GM23338 (cell line): ENCODE data around the gene REC8.

Experiments
- CREB1 ChIP-seq: fragments of 250-450 bp; sonication (Bioruptor Pico); IDR thresholded peaks from 2 replicates; pipeline ENCODE4 v1.5.0; 2020; ENCODE audit warnings: low read depth, mild to moderate bottlenecking, moderate library complexity
- EZH2 ChIP-seq: fragments of 200-600 bp; sonication (generic); IDR thresholded peaks from one replicate; pipeline ENCODE4 v1.8.0; 2017; ENCODE audit warnings: antibody characterized with exemption, mild to moderate bottlenecking, low read depth; ENCODE audit not compliant: unreplicated experiment
- EZH2phosphoT487 ChIP-seq: fragments of 200-600 bp; sonication (generic); IDR thresholded peaks from one replicate; pipeline ENCODE4 v1.8.1; 2018; ENCODE audit warnings: antibody characterized with exemption; ENCODE audit not compliant: unreplicated experiment
- JUNB ChIP-seq: IDR thresholded peaks from one replicate; pipeline ENCODE4 v1.6.1; 2016; ENCODE audit warnings: antibody characterized with exemption; ENCODE audit not compliant: unreplicated experiment
- NANOG ChIP-seq: IDR thresholded peaks from 2 replicates; pipeline ENCODE4 v1.6.1; 2016; ENCODE audit warnings: antibody characterized with exemption, borderline replicate concordance
- POLR2AphosphoS5 ChIP-seq: IDR thresholded peaks from 2 replicates; pipeline ENCODE4 v1.6.1; 2016; ENCODE audit warnings: antibody characterized with exemption, low read depth
- TF ChIP-seq, protein P1 (sequence below): IDR thresholded peaks from one replicate; pipeline ENCODE4 v1.6.1; 2018; ENCODE audit warnings: antibody characterized with exemption; ENCODE audit not compliant: unreplicated experiment
- TF ChIP-seq, protein P2 (sequence below), 2 experiments: fragments of 200-600 bp in 1 of 2; sonication (generic) in 1 of 2; conservative IDR thresholded peaks; 2 replicates each; pipeline versions ENCODE4 v1.5.1 to v1.6.1; 2016 to 2017; ENCODE audit warnings: antibody characterized with exemption in 2 of 2, low read depth in 2 of 2, mild to moderate bottlenecking in 2 of 2, moderate library complexity in 1 of 2
- TF ChIP-seq, protein P3 (sequence below): IDR thresholded peaks from 2 replicates; pipeline ENCODE4 v1.6.1; 2016; ENCODE audit warnings: antibody characterized with exemption
- TF ChIP-seq, protein P4 (sequence below): fragments of 250-450 bp; sonication (Bioruptor Pico); IDR thresholded peaks from 2 replicates; pipeline ENCODE4 v1.5.0; 2020; ENCODE audit warnings: mild to moderate bottlenecking, moderate library complexity

DNA sequence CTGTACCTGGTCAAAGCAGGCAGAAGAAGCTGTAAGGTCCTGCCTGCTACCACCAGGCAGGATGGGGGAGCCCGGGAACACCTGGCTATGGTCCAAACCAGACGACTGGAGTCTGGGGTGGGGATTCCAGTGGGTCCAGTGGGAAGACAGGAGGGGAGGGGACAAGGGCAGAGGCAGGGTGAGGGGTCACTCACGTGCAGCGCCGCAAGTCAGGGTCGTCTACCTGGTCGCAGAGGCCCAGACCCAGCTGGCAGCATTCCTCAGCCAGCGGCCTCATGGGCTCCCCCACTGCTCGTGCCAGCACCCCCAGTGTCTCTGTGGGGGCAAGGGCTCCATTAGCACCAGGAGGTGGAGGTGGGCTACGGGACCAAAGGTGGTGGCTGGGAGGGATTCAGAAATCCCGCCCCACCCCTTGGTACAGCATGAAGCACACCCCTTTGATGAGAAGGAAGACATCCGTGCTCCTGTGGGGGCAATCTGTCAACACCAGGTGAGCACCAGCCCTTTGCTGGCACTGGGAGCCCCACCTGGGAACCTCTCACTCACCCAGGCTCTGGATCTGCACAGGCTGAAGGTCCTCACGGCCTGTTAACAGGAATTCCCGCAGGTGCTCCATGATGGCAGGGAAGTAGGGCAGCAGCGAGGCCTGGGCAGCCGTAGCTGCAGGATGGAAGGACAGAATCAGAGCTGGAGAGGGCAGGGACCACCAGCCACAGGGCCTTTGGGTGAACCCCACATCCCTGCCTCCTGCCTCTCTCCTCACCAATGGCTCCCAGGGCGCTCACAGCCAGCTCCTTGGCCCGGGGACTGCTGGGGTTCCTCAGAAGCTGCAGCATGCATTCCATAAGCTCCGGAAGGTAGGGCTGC is 12.5 kb downstream of the REC8 start:
- TF ChIP-seq, protein P1, sequence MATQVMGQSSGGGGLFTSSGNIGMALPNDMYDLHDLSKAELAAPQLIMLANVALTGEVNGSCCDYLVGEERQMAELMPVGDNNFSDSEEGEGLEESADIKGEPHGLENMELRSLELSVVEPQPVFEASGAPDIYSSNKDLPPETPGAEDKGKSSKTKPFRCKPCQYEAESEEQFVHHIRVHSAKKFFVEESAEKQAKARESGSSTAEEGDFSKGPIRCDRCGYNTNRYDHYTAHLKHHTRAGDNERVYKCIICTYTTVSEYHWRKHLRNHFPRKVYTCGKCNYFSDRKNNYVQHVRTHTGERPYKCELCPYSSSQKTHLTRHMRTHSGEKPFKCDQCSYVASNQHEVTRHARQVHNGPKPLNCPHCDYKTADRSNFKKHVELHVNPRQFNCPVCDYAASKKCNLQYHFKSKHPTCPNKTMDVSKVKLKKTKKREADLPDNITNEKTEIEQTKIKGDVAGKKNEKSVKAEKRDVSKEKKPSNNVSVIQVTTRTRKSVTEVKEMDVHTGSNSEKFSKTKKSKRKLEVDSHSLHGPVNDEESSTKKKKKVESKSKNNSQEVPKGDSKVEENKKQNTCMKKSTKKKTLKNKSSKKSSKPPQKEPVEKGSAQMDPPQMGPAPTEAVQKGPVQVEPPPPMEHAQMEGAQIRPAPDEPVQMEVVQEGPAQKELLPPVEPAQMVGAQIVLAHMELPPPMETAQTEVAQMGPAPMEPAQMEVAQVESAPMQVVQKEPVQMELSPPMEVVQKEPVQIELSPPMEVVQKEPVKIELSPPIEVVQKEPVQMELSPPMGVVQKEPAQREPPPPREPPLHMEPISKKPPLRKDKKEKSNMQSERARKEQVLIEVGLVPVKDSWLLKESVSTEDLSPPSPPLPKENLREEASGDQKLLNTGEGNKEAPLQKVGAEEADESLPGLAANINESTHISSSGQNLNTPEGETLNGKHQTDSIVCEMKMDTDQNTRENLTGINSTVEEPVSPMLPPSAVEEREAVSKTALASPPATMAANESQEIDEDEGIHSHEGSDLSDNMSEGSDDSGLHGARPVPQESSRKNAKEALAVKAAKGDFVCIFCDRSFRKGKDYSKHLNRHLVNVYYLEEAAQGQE: no peak
- TF ChIP-seq, protein P2, sequence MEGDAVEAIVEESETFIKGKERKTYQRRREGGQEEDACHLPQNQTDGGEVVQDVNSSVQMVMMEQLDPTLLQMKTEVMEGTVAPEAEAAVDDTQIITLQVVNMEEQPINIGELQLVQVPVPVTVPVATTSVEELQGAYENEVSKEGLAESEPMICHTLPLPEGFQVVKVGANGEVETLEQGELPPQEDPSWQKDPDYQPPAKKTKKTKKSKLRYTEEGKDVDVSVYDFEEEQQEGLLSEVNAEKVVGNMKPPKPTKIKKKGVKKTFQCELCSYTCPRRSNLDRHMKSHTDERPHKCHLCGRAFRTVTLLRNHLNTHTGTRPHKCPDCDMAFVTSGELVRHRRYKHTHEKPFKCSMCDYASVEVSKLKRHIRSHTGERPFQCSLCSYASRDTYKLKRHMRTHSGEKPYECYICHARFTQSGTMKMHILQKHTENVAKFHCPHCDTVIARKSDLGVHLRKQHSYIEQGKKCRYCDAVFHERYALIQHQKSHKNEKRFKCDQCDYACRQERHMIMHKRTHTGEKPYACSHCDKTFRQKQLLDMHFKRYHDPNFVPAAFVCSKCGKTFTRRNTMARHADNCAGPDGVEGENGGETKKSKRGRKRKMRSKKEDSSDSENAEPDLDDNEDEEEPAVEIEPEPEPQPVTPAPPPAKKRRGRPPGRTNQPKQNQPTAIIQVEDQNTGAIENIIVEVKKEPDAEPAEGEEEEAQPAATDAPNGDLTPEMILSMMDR (conservative IDR thresholded peaks at IDR 0.05; ENCODE audit: low read depth in 2 of 2): no peak
- TF ChIP-seq EZH2phosphoT487: no peak
- no peak for TF ChIP-seq POLR2AphosphoS5
- no peak for TF ChIP-seq EZH2
- TF ChIP-seq CREB1 (CRISPR knock-in tag): no peak
- no peak for TF ChIP-seq JUNB
- TF ChIP-seq, protein P3, sequence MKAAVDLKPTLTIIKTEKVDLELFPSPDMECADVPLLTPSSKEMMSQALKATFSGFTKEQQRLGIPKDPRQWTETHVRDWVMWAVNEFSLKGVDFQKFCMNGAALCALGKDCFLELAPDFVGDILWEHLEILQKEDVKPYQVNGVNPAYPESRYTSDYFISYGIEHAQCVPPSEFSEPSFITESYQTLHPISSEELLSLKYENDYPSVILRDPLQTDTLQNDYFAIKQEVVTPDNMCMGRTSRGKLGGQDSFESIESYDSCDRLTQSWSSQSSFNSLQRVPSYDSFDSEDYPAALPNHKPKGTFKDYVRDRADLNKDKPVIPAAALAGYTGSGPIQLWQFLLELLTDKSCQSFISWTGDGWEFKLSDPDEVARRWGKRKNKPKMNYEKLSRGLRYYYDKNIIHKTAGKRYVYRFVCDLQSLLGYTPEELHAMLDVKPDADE: no peak
- TF ChIP-seq, protein P4, sequence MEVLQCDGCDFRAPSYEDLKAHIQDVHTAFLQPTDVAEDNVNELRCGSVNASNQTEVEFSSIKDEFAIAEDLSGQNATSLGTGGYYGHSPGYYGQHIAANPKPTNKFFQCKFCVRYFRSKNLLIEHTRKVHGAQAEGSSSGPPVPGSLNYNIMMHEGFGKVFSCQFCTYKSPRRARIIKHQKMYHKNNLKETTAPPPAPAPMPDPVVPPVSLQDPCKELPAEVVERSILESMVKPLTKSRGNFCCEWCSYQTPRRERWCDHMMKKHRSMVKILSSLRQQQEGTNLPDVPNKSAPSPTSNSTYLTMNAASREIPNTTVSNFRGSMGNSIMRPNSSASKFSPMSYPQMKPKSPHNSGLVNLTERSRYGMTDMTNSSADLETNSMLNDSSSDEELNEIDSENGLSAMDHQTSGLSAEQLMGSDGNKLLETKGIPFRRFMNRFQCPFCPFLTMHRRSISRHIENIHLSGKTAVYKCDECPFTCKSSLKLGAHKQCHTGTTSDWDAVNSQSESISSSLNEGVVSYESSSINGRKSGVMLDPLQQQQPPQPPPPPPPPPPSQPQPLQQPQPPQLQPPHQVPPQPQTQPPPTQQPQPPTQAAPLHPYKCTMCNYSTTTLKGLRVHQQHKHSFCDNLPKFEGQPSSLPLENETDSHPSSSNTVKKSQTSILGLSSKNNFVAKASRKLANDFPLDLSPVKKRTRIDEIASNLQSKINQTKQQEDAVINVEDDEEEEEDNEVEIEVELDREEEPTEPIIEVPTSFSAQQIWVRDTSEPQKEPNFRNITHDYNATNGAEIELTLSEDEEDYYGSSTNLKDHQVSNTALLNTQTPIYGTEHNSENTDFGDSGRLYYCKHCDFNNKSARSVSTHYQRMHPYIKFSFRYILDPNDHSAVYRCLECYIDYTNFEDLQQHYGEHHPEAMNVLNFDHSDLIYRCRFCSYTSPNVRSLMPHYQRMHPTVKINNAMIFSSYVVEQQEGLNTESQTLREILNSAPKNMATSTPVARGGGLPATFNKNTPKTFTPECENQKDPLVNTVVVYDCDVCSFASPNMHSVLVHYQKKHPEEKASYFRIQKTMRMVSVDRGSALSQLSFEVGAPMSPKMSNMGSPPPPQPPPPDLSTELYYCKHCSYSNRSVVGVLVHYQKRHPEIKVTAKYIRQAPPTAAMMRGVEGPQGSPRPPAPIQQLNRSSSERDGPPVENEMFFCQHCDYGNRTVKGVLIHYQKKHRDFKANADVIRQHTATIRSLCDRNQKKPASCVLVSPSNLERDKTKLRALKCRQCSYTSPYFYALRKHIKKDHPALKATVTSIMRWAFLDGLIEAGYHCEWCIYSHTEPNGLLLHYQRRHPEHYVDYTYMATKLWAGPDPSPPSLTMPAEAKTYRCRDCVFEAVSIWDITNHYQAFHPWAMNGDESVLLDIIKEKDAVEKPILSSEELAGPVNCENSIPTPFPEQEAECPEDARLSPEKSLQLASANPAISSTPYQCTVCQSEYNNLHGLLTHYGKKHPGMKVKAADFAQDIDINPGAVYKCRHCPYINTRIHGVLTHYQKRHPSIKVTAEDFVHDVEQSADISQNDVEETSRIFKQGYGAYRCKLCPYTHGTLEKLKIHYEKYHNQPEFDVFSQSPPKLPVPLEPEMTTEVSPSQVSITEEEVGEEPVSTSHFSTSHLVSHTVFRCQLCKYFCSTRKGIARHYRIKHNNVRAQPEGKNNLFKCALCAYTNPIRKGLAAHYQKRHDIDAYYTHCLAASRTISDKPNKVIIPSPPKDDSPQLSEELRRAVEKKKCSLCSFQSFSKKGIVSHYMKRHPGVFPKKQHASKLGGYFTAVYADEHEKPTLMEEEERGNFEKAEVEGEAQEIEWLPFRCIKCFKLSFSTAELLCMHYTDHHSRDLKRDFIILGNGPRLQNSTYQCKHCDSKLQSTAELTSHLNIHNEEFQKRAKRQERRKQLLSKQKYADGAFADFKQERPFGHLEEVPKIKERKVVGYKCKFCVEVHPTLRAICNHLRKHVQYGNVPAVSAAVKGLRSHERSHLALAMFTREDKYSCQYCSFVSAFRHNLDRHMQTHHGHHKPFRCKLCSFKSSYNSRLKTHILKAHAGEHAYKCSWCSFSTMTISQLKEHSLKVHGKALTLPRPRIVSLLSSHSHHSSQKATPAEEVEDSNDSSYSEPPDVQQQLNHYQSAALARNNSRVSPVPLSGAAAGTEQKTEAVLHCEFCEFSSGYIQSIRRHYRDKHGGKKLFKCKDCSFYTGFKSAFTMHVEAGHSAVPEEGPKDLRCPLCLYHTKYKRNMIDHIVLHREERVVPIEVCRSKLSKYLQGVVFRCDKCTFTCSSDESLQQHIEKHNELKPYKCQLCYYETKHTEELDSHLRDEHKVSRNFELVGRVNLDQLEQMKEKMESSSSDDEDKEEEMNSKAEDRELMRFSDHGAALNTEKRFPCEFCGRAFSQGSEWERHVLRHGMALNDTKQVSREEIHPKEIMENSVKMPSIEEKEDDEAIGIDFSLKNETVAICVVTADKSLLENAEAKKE (CRISPR knock-in tag): no peak
- TF ChIP-seq NANOG: no peak
